Activated naive CD4-positive, alpha-beta T cell treated with anti-CD3 and anti-CD28 coated beads for 36 hours (primary cell): ENCODE measurements around the gene DNAJB6. TPM values are rescaled to one million over a fixed set of nuclear protein-coding genes. Genes with fewer than 3 reads are reported as not detected.

ENCODE experiments used
- CTCF ChIA-PET: fragments of 350-600 bp; sonication (Branson Sonifier 250); formaldehyde crosslinking; loops from one replicate; lab custom pipeline; 2021; ENCODE audit warnings: antibody characterized with exemption; lab: Charles Lee
- DNase-seq: peaks from one replicate; pipeline ENCODE4 v3.0.0-alpha.2; 2020
- H3K27ac Mint-ChIP-seq: one replicate; pipeline ENCODE4 v1.8.0; 2021; ENCODE audit warnings: mild to moderate bottlenecking, mixed read lengths
- H3K27me3 Mint-ChIP-seq: one replicate; pipeline ENCODE4 v1.8.0; 2021; ENCODE audit warnings: low read depth, mixed read lengths
- H3K36me3 Mint-ChIP-seq: one replicate; pipeline ENCODE4 v1.8.0; 2021; ENCODE audit warnings: low read depth, mixed read lengths
- H3K4me1 Mint-ChIP-seq: one replicate; pipeline ENCODE4 v1.8.0; 2021; ENCODE audit warnings: low read depth, mixed read lengths
- H3K4me3 Mint-ChIP-seq: one replicate; pipeline ENCODE4 v1.8.0; 2021; ENCODE audit warnings: mild to moderate bottlenecking, moderate library complexity, mixed read lengths
- H3K9me3 Mint-ChIP-seq: one replicate; pipeline ENCODE4 v1.8.0; 2021; ENCODE audit warnings: mixed read lengths
- intact Hi-C: fragments of 100-400 bp; cut with micrococcal nuclease; formaldehyde crosslinking; loops from one replicate; pipeline ENCODE4 v1.15.1; 2023
- total RNA-seq, 2 experiments: library from RNA; stranded (reverse); gene quantifications; one replicate each; pipeline ENCODE4 v1.2.3, GENCODE V29; 2021

Gene DNAJB6
- total RNA-seq, 2 experiments from 2014 or later = 69.0 to 72.1 TPM

- DNase-seq = no peak
- H3K27ac Mint-ChIP-seq = no peak overlapping the region
- H3K4me3 Mint-ChIP-seq = no peak overlapping the region
- peaks cover 3% of the 10 kb centered on the region for H3K4me1 Mint-ChIP-seq
- CTCF ChIA-PET = no interaction called here
- H3K36me3 Mint-ChIP-seq = no peaks in the 10 kb centered on the region
- no peaks in the 10 kb centered on the region for H3K27me3 Mint-ChIP-seq
- H3K9me3 Mint-ChIP-seq = no peaks in the 10 kb centered on the region
- intact Hi-C loops = loop anchor here (10.0 kb wide), 2 partner anchors 146 to 246 kb away; no protein-coding TSS in a partner anchor
These were observed 101.6 kb downstream of the DNAJB6 start for GRCh38 chr7:157438121-157439025.

- H3K4me3 Mint-ChIP-seq = no peak overlapping the region
- H3K27ac Mint-ChIP-seq = no peak overlapping the region
- CTCF ChIA-PET = no interaction called here
- H3K9me3 Mint-ChIP-seq = no peaks in the 10 kb centered on the region
- no peaks in the 10 kb centered on the region for H3K36me3 Mint-ChIP-seq
- no peaks in the 10 kb centered on the region for H3K4me1 Mint-ChIP-seq
- no peak for DNase-seq
- intact Hi-C loops = loop anchor here (10.0 kb wide), 2 partner anchors 146 to 246 kb away; no protein-coding TSS in a partner anchor
- H3K27me3 Mint-ChIP-seq = no peaks in the 10 kb centered on the region
These were observed 102.3 kb downstream of the DNAJB6 start for GRCh38 chr7:157439149-157439548.

- no peak for DNase-seq
- Mint-ChIP-seq H3K27me3 (no peaks in the 10 kb centered on the region), H3K9me3 (no peaks in the 10 kb centered on the region), H3K4me1 (no peaks in the 10 kb centered on the region), H3K4me3 (no peak overlapping the region), H3K27ac (no peak overlapping the region), H3K36me3 (no peaks in the 10 kb centered on the region)
- intact Hi-C loops = loop anchor here (10.0 kb wide), 2 partner anchors 145 to 245 kb away; no protein-coding TSS in a partner anchor
- CTCF ChIA-PET = no interaction called here
These were observed 103.0 kb downstream of the DNAJB6 start for GRCh38 chr7:157439761-157440160.

DNA sequence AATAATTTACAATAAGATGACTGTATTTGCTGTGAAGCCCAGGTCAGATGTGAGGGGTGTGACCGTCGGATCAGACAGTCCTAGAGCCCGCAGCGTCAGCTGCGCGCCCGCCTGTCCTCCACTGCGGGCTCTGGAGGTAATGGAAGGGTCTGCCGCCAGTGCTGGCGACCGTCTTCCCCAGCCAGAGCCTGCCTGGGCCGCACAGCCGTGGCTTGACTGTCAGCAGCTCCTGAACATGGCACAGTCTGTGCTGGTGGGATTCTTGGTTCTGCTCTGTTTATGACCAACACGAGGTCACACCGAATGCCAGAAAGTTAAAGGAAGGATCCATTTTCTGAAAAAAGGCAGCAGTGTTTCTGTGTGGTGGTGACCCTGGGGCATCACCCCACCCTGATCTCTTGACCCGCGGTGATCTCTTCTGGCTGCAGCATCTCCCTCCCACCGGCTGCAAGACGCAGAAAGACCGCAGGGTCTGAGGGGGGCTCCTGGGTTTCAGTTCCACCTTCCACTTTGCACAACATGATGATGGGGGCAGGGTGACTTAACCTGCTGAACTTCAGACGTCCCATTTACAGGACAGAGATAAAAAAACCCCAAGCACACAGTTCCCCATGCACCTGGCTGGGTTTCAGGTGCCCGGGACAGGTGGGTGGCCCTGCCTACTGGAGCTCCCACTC is 103.7 kb downstream of the DNAJB6 start:
- CTCF ChIA-PET = no interaction called here
- Mint-ChIP-seq H3K4me3 (no peak overlapping the region), H3K27me3 (no peaks in the 10 kb centered on the region), H3K4me1 (no peaks in the 10 kb centered on the region), H3K9me3 (no peaks in the 10 kb centered on the region), H3K27ac (no peak overlapping the region), H3K36me3 (no peaks in the 10 kb centered on the region)
- DNase-seq = no peak
- intact Hi-C loops = no loop called here

DNA sequence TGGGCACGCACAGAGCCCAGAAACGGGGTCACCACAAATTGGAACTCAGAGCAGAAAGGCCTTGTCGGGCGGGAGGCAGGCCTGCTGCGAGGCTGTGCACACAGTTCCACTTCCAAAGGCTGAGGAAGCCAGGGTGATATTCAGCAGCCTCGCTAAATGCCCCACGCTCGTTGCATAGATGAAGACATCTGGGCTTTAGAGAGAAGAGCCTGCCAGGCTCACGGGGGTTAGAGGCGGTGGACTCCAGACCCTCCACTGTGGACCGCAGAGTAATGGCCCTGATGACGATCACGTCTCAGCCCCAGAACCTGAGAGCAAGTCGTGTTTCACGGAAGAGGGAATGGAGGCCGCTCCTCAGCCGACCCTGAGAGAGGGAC is 104.2 kb downstream of the DNAJB6 start:
- Mint-ChIP-seq H3K27ac (no peak overlapping the region), H3K36me3 (no peaks in the 10 kb centered on the region), H3K4me1 (no peaks in the 10 kb centered on the region), H3K4me3 (no peak overlapping the region), H3K9me3 (no peaks in the 10 kb centered on the region), H3K27me3 (no peaks in the 10 kb centered on the region)
- CTCF ChIA-PET = no interaction called here
- intact Hi-C loops = no loop called here
- DNase-seq = no peak

GRCh38 chr7:157442456-157442855 is 105.7 kb downstream of the DNAJB6 start:
- H3K27ac Mint-ChIP-seq = no peak overlapping the region
- no peak overlapping the region for H3K4me3 Mint-ChIP-seq

DNA sequence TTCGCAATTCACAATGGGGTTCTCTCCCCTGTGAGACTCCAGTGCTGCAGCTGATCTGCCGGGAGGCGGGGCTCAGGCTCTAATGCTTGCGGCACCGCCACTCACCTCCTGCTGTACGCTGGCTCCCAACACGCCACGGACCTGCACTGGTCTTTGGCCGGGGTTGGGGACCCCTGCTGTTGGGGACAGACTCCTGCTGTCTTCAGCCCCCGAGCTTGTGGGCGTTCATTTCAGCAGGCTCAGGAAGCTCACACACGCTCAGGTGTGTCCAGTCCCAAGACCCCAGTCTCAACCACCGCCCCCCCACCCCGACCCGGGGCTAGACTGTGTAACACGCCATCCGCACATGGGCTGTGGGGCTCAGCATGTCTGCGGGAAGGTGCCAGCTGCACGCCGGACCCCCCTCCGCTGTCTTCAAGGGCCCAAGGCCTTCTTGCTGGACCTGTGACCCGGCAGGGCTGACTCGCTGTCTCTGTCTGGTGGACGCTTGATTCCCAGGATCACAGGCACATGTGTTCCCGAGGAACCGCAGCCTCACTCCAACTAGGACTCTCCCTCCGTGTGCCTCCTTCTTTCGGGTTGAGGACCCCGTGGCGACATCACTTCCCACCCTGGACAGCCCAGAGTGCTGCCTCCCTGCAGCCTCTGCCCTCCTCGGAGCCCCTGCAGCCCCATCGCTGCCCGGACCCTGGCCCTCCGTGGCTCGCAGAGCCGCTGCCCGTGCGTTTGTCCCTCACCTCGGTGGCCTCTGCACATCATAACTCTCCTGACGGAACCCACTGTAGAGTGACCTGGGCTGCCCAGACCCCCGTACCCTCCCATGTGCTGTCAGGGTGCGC is 106.4 kb downstream of the DNAJB6 start:
- H3K9me3 Mint-ChIP-seq = no peaks in the 10 kb centered on the region

More at GRCh38 chr7:157442456-157442855, 105.7 kb downstream of the DNAJB6 start:
- H3K4me1 Mint-ChIP-seq = no peaks in the 10 kb centered on the region
- no peak for DNase-seq
- intact Hi-C loops = no loop called here
- H3K27me3 Mint-ChIP-seq = no peaks in the 10 kb centered on the region
- CTCF ChIA-PET = no interaction called here
- no peaks in the 10 kb centered on the region for H3K36me3 Mint-ChIP-seq
- H3K9me3 Mint-ChIP-seq = no peaks in the 10 kb centered on the region

DNA sequence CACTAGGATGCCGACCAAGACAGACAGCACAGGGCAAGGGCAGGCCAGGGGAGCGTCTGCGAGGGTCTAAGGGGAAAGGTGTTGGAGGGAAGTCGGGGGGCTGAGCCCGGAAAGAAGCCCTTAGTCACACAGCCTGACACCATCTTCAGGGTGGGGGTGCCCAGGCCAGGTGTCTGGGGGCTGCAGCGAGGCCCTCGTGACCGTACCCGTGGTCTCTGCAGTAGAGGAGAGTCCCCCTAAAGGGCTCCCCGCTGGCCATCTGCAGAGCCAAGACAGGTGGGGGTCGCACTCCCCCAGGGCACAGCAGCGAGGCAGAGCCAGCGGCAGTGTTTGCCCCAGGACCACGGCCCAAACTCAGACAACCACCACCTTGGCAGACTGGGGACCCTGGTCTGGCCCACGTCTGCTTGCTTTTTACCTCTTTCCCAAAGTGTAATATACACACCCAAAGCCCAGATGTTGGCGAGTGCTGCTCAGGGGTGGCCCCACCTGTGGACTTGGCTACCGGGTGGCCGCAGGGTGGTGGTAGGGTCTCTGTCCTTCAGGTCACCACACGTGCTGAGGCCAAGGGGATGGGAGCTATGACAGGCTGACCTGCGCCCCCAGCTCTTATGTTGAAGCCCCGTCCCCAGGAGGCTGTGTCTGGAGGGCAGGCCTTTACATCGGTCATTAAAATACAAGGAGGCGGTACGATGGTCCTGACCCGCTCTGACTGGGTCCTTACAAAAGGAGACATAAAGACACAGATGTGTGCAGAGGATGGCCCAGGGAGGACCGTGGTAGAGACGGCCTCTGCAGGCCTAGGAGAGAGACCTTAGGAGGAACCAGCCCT is 107.4 kb downstream of the DNAJB6 start:
- no peak overlapping the region for H3K27ac Mint-ChIP-seq
- no peaks in the 10 kb centered on the region for H3K9me3 Mint-ChIP-seq
- H3K4me1 Mint-ChIP-seq = no peaks in the 10 kb centered on the region
- H3K4me3 Mint-ChIP-seq = no peak overlapping the region
- H3K36me3 Mint-ChIP-seq = no peaks in the 10 kb centered on the region
- CTCF ChIA-PET = no interaction called here
- intact Hi-C loops = no loop called here
- no peaks in the 10 kb centered on the region for H3K27me3 Mint-ChIP-seq
- DNase-seq = no peak

More for the DNA sequence above, 106.4 kb downstream of the DNAJB6 start:
- no peak overlapping the region for H3K4me3 Mint-ChIP-seq
- intact Hi-C loops = no loop called here
- DNase-seq = no peak
- H3K27ac Mint-ChIP-seq = no peak overlapping the region
- no peaks in the 10 kb centered on the region for H3K36me3 Mint-ChIP-seq
- CTCF ChIA-PET = no interaction called here
- H3K27me3 Mint-ChIP-seq = no peaks in the 10 kb centered on the region
- H3K4me1 Mint-ChIP-seq = no peaks in the 10 kb centered on the region

DNA sequence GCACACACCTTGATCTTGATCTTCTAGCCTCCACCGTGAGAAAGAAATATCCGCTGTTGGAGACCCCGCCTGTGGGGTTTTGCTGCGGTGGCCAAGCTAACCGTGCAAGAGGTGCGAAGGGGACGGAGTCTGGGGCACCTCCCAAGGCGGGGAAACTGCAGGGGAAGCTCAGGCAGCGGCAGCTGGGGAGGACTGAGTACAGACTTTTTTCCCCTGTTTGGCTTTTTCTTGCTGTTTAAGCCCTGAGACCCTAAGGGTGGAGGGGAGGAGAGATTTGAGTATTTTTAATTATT is 108.0 kb downstream of the DNAJB6 start:
- no peak for DNase-seq
- H3K36me3 Mint-ChIP-seq = no peaks in the 10 kb centered on the region
- intact Hi-C loops = no loop called here
- CTCF ChIA-PET = no interaction called here
- no peaks in the 10 kb centered on the region for H3K9me3 Mint-ChIP-seq
- H3K27ac Mint-ChIP-seq = no peak overlapping the region
- H3K4me3 Mint-ChIP-seq = no peak overlapping the region
- H3K4me1 Mint-ChIP-seq = no peaks in the 10 kb centered on the region
- H3K27me3 Mint-ChIP-seq = no peaks in the 10 kb centered on the region

- no peak overlapping the region for H3K4me3 Mint-ChIP-seq
- CTCF ChIA-PET = no interaction called here
These were observed 108.6 kb downstream of the DNAJB6 start for GRCh38 chr7:157445246-157445955.

DNA sequence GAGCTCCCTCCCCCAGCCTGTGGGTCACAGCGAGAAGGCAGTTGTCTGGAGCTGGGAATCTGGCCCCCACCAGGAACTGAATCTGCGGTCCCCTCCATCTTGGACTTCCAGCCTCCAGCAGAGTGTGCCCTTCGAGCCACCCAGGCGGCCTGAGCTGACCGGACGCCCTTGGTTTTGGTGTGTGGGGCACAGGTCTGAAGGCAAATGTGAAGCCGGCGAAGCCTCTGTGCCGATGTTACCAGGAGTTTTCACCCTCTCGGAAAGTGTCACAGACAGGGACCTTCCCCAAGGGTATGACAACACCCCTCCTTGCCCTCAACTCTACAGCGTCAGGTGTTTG is 109.1 kb downstream of the DNAJB6 start:
- H3K4me3 Mint-ChIP-seq = no peak overlapping the region
- DNase-seq = no peak
- CTCF ChIA-PET = no interaction called here
- H3K4me1 Mint-ChIP-seq = no peaks in the 10 kb centered on the region
- intact Hi-C loops = no loop called here
- H3K36me3 Mint-ChIP-seq = no peaks in the 10 kb centered on the region
- peaks cover 2% of the 10 kb centered on the region for H3K9me3 Mint-ChIP-seq
- no peak overlapping the region for H3K27ac Mint-ChIP-seq
- H3K27me3 Mint-ChIP-seq = no peaks in the 10 kb centered on the region

More at GRCh38 chr7:157445246-157445955, 108.6 kb downstream of the DNAJB6 start:
- no peak overlapping the region for H3K27ac Mint-ChIP-seq
- H3K36me3 Mint-ChIP-seq = no peaks in the 10 kb centered on the region
- no peaks in the 10 kb centered on the region for H3K27me3 Mint-ChIP-seq
- peaks cover 2% of the 10 kb centered on the region for H3K9me3 Mint-ChIP-seq
- no peak for DNase-seq
- intact Hi-C loops = no loop called here
- H3K4me1 Mint-ChIP-seq = no peaks in the 10 kb centered on the region
